Liver (tissue), 3 donors: Measurements from ENCODE around the gene AEN.

Experiments
- RAD21 ChIP-seq, 2 donors: IDR thresholded peaks; 2 replicates each; pipeline ENCODE4 v1.6.1; 2016; ENCODE audit warnings: antibody characterized with exemption in 2 of 2, mild to moderate bottlenecking in 2 of 2
- RXRA ChIP-seq, 2 donors: IDR thresholded peaks; 2 replicates each; pipeline ENCODE4 v1.6.1; 2017 to 2018; ENCODE audit warnings: antibody characterized with exemption in 2 of 2, mild to moderate bottlenecking in 1 of 2
- TF ChIP-seq, protein P1 (sequence below): fragments of 150-350 bp; IDR thresholded peaks from 2 replicates; pipeline ENCODE4 v1.5.1; 2017; ENCODE audit warnings: improper control_type of control experiment, low read depth, low read length; ENCODE audit not compliant: missing input control
- donor health status: healthy.
- donor health status: healthy.

DNA sequence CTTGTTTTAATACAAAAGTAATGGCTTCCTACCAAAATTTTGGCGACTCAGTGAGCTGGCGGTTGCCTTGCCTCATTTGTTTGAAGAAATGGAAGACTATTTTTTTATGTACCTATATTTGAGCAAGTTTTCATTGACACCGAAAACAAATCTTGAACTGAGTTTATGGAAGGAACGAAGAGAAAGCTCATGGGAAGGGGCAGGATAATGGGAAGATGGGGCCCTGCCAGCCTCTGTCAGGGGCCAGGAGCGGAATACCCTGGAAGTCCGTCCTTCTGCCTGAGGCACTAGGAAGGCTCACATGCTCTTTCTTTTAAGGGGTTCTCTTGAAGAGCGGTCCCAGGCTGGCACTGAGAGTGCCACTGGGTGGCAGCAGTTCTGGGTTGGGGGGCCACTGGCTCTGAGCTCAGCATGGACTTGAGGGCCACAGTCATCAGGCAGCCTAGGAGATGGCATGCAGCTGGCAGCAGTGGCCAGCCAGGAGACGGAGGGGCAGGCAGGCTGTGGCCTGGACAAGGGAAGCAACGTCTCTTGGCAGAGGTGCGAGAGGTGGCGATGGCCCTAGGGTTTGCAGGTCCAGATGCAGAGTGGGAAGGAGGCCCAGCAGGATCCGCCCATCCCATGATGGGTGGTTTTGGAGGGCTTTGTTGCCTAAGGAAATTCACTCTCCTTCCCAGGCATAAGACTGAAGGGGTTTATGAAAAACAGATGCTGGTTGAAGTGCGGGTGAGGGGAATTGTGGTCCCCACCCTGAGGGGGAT is 59.3 kb downstream of the AEN start:
- TF ChIP-seq RAD21 (IDR thresholded peaks at IDR 0.05): no peak
- TF ChIP-seq, protein P1, sequence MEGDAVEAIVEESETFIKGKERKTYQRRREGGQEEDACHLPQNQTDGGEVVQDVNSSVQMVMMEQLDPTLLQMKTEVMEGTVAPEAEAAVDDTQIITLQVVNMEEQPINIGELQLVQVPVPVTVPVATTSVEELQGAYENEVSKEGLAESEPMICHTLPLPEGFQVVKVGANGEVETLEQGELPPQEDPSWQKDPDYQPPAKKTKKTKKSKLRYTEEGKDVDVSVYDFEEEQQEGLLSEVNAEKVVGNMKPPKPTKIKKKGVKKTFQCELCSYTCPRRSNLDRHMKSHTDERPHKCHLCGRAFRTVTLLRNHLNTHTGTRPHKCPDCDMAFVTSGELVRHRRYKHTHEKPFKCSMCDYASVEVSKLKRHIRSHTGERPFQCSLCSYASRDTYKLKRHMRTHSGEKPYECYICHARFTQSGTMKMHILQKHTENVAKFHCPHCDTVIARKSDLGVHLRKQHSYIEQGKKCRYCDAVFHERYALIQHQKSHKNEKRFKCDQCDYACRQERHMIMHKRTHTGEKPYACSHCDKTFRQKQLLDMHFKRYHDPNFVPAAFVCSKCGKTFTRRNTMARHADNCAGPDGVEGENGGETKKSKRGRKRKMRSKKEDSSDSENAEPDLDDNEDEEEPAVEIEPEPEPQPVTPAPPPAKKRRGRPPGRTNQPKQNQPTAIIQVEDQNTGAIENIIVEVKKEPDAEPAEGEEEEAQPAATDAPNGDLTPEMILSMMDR: no peak
- TF ChIP-seq RXRA (IDR thresholded peaks at IDR 0.05): no peak
